HEK293 (cell line): ENCODE measurements around the gene PSAT1.
A peak's percentile ranks its signal among the peaks of the same experiment; 100 is the strongest.
"Not testable (repeated sequence)": the region's sequence is repeated elsewhere in the genome, so short reads cannot be mapped to it uniquely, and the experiment has no call there.

Experiments
- CTCF ChIA-PET: fragments of 350-600 bp; formaldehyde crosslinking; extraction: SDS; loops from one replicate; lab custom pipeline; 2021; ENCODE audit warnings: antibody characterized with exemption; lab: Yijun Ruan, JAX
- POLR2A ChIA-PET: fragments of 300-600 bp; formaldehyde crosslinking; extraction: SDS; loops from one replicate; lab custom pipeline; 2020; ENCODE audit warnings: antibody characterized with exemption, inconsistent platforms; lab: Yijun Ruan, JAX
- H3K27ac ChIP-seq: fragments of 200-500 bp; sonication (Bioruptor generic); 2 replicates; pipeline ENCODE4 v1.5.1; 2014; ENCODE audit warnings: low read depth, low read length, control low read depth, inconsistent platforms; ENCODE audit errors: extremely low read depth
- H3K36me3 ChIP-seq, 2 experiments: fragments of 200-500 bp in 1 of 2; sonication (Bioruptor generic) in 1 of 2; 1 replicate in 1 of 2; 2 replicates in 1 of 2; pipeline ENCODE4 v1.5.1; 2014 to 2017; ENCODE audit warnings: inconsistent platforms in 2 of 2, low read length in 2 of 2; ENCODE audit not compliant: control insufficient read depth in 2 of 2, insufficient read depth in 1 of 2
- H3K4me1 ChIP-seq: fragments of 200-500 bp; sonication (Bioruptor generic); 2 replicates; pipeline ENCODE4 v1.5.1; 2014; ENCODE audit warnings: mild to moderate bottlenecking, low read length, inconsistent platforms; ENCODE audit not compliant: control insufficient read depth, insufficient read depth
- H3K4me3 ChIP-seq: 2 replicates; pipeline ENCODE4 v1.5.1; 2011; ENCODE audit warnings: low read depth, mild to moderate bottlenecking, control low read depth, low read length, moderate library complexity
- H3K9me3 ChIP-seq: fragments of 200-500 bp; sonication (Bioruptor generic); 2 replicates; pipeline ENCODE4 v1.5.1; 2014; ENCODE audit warnings: low read depth, low read length, inconsistent platforms; ENCODE audit not compliant: control insufficient read depth, insufficient read depth
- ELK4 ChIP-seq: IDR thresholded peaks from 2 replicates; pipeline ENCODE4 v1.6.1; 2011; ENCODE audit warnings: mild to moderate bottlenecking, low read depth, low read length, borderline replicate concordance
- FEZF1 ChIP-seq: fragments of 450-650 bp; formaldehyde crosslinking; IDR thresholded peaks from 2 replicates; pipeline ENCODE4 v1.5.1; 2016; ENCODE audit warnings: missing biosample characterization, missing genetic modification characterization
- GLIS2 ChIP-seq: fragments of 450-650 bp; formaldehyde crosslinking; IDR thresholded peaks from 2 replicates; pipeline ENCODE4 v1.5.1; 2016; ENCODE audit warnings: missing biosample characterization, missing genetic modification characterization
- IKZF3 ChIP-seq: fragments of 450-650 bp; IDR thresholded peaks from 2 replicates; pipeline ENCODE4 v1.5.0; 2018; ENCODE audit warnings: missing biosample characterization, mild to moderate bottlenecking, missing genetic modification characterization, moderate library complexity
- KLF16 ChIP-seq: fragments of 450-650 bp; formaldehyde crosslinking; IDR thresholded peaks from 2 replicates; pipeline ENCODE4 v1.5.1; 2017; ENCODE audit warnings: missing biosample characterization, missing genetic modification characterization
- OSR2 ChIP-seq: fragments of 450-650 bp; formaldehyde crosslinking; IDR thresholded peaks from 2 replicates; pipeline ENCODE4 v1.5.1; 2016; ENCODE audit warnings: missing biosample characterization, missing genetic modification characterization
- SP2 ChIP-seq: fragments of 450-650 bp; formaldehyde crosslinking; IDR thresholded peaks from 2 replicates; pipeline ENCODE4 v1.5.1; 2016; ENCODE audit warnings: missing biosample characterization, missing genetic modification characterization
- ZFP69B ChIP-seq: fragments of 450-650 bp; formaldehyde crosslinking; IDR thresholded peaks from 2 replicates; pipeline ENCODE4 v1.5.1; 2016; ENCODE audit warnings: missing biosample characterization, missing genetic modification characterization
- ZIC2 ChIP-seq: fragments of 450-650 bp; formaldehyde crosslinking; IDR thresholded peaks from 2 replicates; pipeline ENCODE4 v1.5.1; 2016; ENCODE audit warnings: missing biosample characterization, missing genetic modification characterization
- ZNF112 ChIP-seq: fragments of 450-650 bp; formaldehyde crosslinking; IDR thresholded peaks from 2 replicates; pipeline ENCODE4 v1.5.0; 2017; ENCODE audit warnings: missing biosample characterization, missing genetic modification characterization
- ZNF416 ChIP-seq: fragments of 450-650 bp; formaldehyde crosslinking; IDR thresholded peaks from 2 replicates; pipeline ENCODE4 v1.5.1; 2016; ENCODE audit warnings: missing biosample characterization, missing genetic modification characterization
- ZNF449 ChIP-seq: fragments of 450-650 bp; formaldehyde crosslinking; IDR thresholded peaks from 2 replicates; pipeline ENCODE4 v1.5.1; 2017; ENCODE audit warnings: missing biosample characterization, mild to moderate bottlenecking, missing genetic modification characterization, moderate library complexity
- ZNF658 ChIP-seq: fragments of 450-650 bp; formaldehyde crosslinking; IDR thresholded peaks from 2 replicates; pipeline ENCODE4; 2016; ENCODE audit warnings: missing biosample characterization, missing genetic modification characterization
- ZNF692 ChIP-seq: fragments of 450-650 bp; formaldehyde crosslinking; IDR thresholded peaks from 2 replicates; pipeline ENCODE4 v1.5.1; 2016; ENCODE audit warnings: missing biosample characterization, missing genetic modification characterization
- ZNF701 ChIP-seq: fragments of 450-650 bp; formaldehyde crosslinking; IDR thresholded peaks from 2 replicates; pipeline ENCODE4 v1.5.1; 2016; ENCODE audit warnings: missing biosample characterization, missing genetic modification characterization
- ZNF747 ChIP-seq: fragments of 450-650 bp; formaldehyde crosslinking; IDR thresholded peaks from 2 replicates; pipeline ENCODE4 v1.5.1; 2016; ENCODE audit warnings: missing biosample characterization, missing genetic modification characterization
- TF ChIP-seq, protein P1 (sequence below): fragments of 450-650 bp; IDR thresholded peaks from 2 replicates; pipeline ENCODE4 v1.5.1; 2018; ENCODE audit warnings: missing biosample characterization, missing genetic modification characterization
- TF ChIP-seq, protein P2 (sequence below): fragments of 450-650 bp; formaldehyde crosslinking; IDR thresholded peaks from 2 replicates; pipeline ENCODE4 v1.5.1; 2016; ENCODE audit warnings: missing biosample characterization, missing genetic modification characterization

The PSAT1 gene

GRCh38 chr9:78278801-78279200, 18.1 kb upstream of the PSAT1 start (continued):
- no peak for TF ChIP-seq IKZF3 (tag by site-specific recombination)
- TF ChIP-seq ELK4 = no peak
- TF ChIP-seq ZNF416 (tag by site-specific recombination) = no peak
- no peak for TF ChIP-seq ZNF747 (tag by site-specific recombination)
- no peak for TF ChIP-seq FEZF1 (tag by site-specific recombination)
- no peak for TF ChIP-seq ZIC2
- TF ChIP-seq ZNF449 (tag by site-specific recombination) = no peak
- TF ChIP-seq SP2 (tag by site-specific recombination) = no peak
- TF ChIP-seq, all 188 proteins: peak for 0

DNA sequence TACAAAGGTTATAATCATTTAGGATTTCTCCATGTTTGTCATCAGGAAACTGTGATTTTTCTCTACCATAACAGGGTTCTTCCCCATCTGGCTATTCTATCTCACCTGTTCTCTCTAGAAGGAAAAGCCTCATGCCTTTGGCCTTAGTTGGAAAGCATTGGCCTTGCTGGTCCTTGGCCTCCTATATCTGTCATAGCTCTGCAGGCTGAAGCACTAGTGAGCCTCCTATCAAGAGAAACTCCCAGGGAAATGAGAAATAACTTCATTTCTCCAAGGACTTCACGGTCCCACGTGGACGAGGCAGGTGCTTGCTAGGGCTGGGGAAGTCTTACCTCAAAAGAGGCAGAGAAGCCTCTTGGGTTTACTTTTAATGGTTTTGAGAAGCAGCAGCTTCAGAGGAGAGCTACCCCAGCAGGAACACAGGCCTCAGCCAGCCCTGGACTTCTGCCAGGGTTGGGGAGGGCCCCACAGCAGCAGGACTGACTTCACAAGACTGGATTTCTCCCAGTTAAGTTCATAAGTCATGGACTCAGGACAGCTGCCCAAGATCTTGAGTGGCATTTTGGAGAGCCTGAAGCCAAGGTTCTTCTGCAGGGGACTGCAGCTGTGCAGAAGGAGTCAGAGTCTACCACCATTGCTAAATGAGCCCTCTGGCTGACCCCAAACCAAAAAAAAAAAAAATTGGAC, 15.8 kb upstream of the PSAT1 start:
- CTCF ChIA-PET = interaction anchor here (0.7 to 1.1 kb wide), 2 partner anchors 16 to 17 kb away, joined by 4 to 5 read pairs; no protein-coding TSS in a partner anchor
- H3K27ac ChIP-seq = no peak overlapping the region
- no peaks in the 10 kb centered on the region; a peak in 1 of 3 replicates for H3K36me3 ChIP-seq
- H3K9me3 ChIP-seq = no peaks in the 10 kb centered on the region
- H3K4me1 ChIP-seq = peaks cover 9% of the 10 kb centered on the region; the same call in 1 of the 2 replicates
- TF ChIP-seq GLIS2 (0 out of 2 replicates have a peak, but pooled peaks have one; percentile 24), ZNF112 (tag by site-specific recombination) (no peak), ZFP69B (tag by site-specific recombination) (peak; percentile 87), OSR2 (peak; percentile 40; the same call in 1 of the 2 replicates), ZNF658 (tag by site-specific recombination) (no peak), ZNF701 (tag by site-specific recombination) (no peak), ZNF416 (tag by site-specific recombination) (no peak), ZNF692 (tag by site-specific recombination) (peak; percentile 96), KLF16 (tag by site-specific recombination) (no peak)
- TF ChIP-seq, protein P1, sequence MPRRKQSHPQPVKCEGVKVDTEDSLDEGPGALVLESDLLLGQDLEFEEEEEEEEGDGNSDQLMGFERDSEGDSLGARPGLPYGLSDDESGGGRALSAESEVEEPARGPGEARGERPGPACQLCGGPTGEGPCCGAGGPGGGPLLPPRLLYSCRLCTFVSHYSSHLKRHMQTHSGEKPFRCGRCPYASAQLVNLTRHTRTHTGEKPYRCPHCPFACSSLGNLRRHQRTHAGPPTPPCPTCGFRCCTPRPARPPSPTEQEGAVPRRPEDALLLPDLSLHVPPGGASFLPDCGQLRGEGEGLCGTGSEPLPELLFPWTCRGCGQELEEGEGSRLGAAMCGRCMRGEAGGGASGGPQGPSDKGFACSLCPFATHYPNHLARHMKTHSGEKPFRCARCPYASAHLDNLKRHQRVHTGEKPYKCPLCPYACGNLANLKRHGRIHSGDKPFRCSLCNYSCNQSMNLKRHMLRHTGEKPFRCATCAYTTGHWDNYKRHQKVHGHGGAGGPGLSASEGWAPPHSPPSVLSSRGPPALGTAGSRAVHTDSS (tag by site-specific recombination) = no peak
- TF ChIP-seq, protein P2, sequence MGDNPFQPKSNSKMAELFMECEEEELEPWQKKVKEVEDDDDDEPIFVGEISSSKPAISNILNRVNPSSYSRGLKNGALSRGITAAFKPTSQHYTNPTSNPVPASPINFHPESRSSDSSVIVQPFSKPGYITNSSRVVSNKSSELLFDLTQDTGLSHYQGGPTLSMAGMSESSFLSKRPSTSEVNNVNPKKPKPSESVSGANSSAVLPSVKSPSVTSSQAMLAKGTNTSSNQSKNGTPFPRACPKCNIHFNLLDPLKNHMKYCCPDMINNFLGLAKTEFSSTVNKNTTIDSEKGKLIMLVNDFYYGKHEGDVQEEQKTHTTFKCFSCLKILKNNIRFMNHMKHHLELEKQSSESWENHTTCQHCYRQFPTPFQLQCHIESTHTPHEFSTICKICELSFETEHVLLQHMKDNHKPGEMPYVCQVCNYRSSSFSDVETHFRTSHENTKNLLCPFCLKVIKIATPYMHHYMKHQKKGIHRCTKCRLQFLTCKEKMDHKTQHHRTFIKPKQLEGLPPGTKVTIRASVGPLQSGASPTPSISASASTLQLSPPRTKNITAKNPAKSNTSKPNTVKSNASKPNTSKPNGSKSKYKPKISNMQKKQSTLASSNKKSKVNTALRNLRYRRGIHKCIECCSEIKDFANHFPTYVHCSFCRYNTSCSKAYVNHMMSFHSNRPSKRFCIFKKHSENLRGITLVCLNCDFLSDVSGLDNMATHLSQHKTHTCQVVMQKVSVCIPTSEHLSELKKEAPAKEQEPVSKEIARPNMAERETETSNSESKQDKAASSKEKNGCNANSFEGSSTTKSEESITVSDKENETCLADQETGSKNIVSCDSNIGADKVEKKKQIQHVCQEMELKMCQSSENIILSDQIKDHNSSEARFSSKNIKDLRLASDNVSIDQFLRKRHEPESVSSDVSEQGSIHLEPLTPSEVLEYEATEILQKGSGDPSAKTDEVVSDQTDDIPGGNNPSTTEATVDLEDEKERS (tag by site-specific recombination) = no peak
- POLR2A ChIA-PET = interaction anchor here (0.6 to 1.8 kb wide), 4 partner anchors 10 to 45 kb away, joined by 3 to 27 read pairs (median 4); partner anchors contain the start of gene PSAT1
- no peak overlapping the region for H3K4me3 ChIP-seq

- H3K4me1 ChIP-seq, CTCF ChIA-PET, H3K36me3 ChIP-seq, H3K4me3 ChIP-seq, H3K9me3 ChIP-seq, H3K27ac ChIP-seq: not testable (repeated sequence)
- POLR2A ChIA-PET = interaction anchor here (2.9 kb wide), 1 partner anchor 13 kb away, joined by 27 read pairs; the partner anchor contains the start of gene PSAT1
Measured at GRCh38 chr9:78284181-78284580, 12.7 kb upstream of the PSAT1 start.
